HUES6 (cell line): ENCODE measurements around the gene EPB41L5.
A peak's percentile ranks its signal among the peaks of the same experiment; 100 is the strongest.

Experiments used
- H3K27ac ChIP-seq: 2 replicates; pipeline ENCODE4 v1.7.0; 2013; ENCODE audit warnings: low read depth, mild to moderate bottlenecking, low read length, inconsistent platforms
- H3K27me3 ChIP-seq: 2 replicates; pipeline ENCODE4 v1.6.1; 2013; ENCODE audit warnings: low read length; ENCODE audit not compliant: control insufficient read depth, insufficient read depth
- H3K36me3 ChIP-seq: 2 replicates; pipeline ENCODE4 v1.6.1; 2013; ENCODE audit warnings: low read length; ENCODE audit not compliant: control insufficient read depth, insufficient read depth
- H3K4me1 ChIP-seq: 2 replicates; pipeline ENCODE4 v1.6.1; 2013; ENCODE audit warnings: low read length; ENCODE audit not compliant: control insufficient read depth, insufficient read depth
- H3K4me3 ChIP-seq: 2 replicates; pipeline ENCODE4 v1.5.1; 2013; ENCODE audit warnings: low read depth, low read length
- H3K9ac ChIP-seq: one replicate; pipeline ENCODE4 v1.6.1; 2013; ENCODE audit warnings: mild to moderate bottlenecking, low read length
- H3K9me3 ChIP-seq: 2 replicates; pipeline ENCODE4 v1.6.1; 2013; ENCODE audit warnings: low read depth, low read length; ENCODE audit not compliant: control insufficient read depth, insufficient read depth

EPB41L5 gene

DNA sequence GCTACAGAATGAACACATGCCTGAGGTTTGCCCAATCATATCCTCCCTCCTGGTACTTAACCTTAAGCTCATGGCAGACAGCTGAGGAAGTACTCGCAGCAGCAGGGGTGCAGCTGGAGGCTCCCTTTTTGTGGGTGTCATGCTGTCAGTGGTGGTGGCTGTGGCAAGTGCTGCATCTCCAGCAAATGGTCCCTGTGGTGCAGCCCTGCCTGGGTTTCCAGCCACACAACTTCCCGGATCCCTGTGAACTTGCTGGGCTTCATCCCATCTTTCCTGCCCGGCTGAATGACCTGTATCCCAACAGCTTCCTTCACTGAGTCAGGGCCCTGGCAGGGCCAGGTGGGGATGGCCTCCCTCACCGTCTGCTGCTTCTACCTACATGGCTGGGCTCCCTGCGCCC is 205.3 kb downstream of the EPB41L5 start:
- Histone ChIP-seq H3K9me3 (peaks cover 8% of the 10 kb centered on the region), H3K27me3 (peaks cover 9% of the 10 kb centered on the region), H3K27ac (no peak overlapping the region), H3K4me1 (no peaks in the 10 kb centered on the region), H3K9ac (no peak overlapping the region), H3K36me3 (0 out of 2 replicates have a peak, but pooled peaks cover 7% of the 10 kb centered on the region), H3K4me3 (no peak overlapping the region)

DNA sequence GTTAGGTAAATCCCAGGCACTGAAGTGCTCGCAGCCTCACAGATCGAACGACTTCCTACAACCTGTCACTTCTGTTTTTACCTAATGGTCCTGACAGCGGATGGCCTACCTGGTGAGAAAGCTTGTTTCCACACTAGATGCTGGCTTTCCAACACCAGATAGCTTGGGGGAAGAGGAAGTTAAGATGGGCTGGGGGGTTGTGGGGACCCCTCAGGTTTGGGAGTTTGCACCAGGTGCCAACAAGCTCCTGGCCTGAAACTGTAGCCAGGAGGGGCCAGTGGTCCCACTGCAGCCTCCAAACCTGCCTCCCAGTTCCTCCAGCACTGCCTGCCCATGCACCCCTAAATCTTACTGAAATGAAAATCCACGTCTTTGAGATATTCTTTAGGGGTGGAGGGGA is 206.4 kb downstream of the EPB41L5 start:
- H3K36me3 ChIP-seq, result 0 out of 2 replicates have a peak, but pooled peaks cover 7% of the 10 kb centered on the region

DNA sequence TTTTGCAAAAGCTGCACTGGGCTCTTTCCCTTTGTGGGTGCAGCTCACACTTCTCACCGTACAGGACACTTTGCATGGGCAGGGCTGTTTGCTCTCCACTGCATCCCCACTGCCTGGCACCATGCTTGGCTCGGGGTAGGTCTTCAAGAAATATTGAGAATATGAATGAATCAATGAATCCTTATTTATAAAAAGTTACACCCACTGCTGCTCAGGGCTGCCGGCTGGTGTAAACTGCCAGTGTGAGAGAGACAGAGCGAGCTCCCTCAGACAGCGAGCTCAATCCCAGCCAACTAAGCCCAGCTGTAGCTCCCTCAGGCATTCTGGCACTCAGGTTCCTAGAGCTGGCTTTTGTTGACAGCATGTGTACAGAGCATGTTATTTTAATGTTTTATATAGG is 206.9 kb downstream of the EPB41L5 start:
- Histone ChIP-seq H3K36me3 (0 out of 2 replicates have a peak, but pooled peaks cover 7% of the 10 kb centered on the region), H3K4me3 (no peak overlapping the region), H3K4me1 (peaks cover 6% of the 10 kb centered on the region; the same call in 1 of the 2 replicates), H3K9ac (no peak overlapping the region), H3K9me3 (peaks cover 8% of the 10 kb centered on the region), H3K27me3 (peaks cover 23% of the 10 kb centered on the region), H3K27ac (no peak overlapping the region)

More for the DNA sequence above, 206.4 kb downstream of the EPB41L5 start:
- Histone ChIP-seq H3K27me3 (peaks cover 18% of the 10 kb centered on the region), H3K4me3 (no peak overlapping the region), H3K4me1 (peaks cover 6% of the 10 kb centered on the region; the same call in 1 of the 2 replicates), H3K9ac (no peak overlapping the region), H3K9me3 (peaks cover 8% of the 10 kb centered on the region), H3K27ac (no peak overlapping the region)

DNA sequence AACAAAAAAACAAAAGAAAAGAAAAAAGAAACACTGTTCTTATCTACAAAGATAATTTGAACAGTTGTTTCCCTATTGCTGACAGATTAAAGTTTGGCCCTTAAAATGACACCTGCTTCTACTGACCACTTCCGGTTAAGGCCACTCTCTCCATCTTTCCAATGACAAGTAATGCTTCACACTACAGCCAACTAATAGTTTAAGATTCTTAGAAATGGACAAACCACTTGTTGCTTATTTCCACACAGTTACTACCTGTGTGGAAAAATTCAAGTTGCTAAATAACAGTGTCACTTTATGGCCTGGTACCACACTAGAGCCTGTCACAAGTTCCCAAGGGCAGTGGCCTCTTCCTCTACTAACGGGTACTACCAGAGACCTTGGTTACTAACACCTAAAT is 207.9 kb downstream of the EPB41L5 start:
- no peak overlapping the region for H3K4me3 ChIP-seq
- H3K36me3 ChIP-seq, result 0 out of 2 replicates have a peak, but pooled peaks cover 7% of the 10 kb centered on the region
- peaks cover 31% of the 10 kb centered on the region for H3K27me3 ChIP-seq
- H3K9me3 ChIP-seq, result peaks cover 8% of the 10 kb centered on the region
- no peak overlapping the region for H3K27ac ChIP-seq
- peaks cover 6% of the 10 kb centered on the region; the same call in 1 of the 2 replicates for H3K4me1 ChIP-seq
- H3K9ac ChIP-seq, result no peak overlapping the region

DNA sequence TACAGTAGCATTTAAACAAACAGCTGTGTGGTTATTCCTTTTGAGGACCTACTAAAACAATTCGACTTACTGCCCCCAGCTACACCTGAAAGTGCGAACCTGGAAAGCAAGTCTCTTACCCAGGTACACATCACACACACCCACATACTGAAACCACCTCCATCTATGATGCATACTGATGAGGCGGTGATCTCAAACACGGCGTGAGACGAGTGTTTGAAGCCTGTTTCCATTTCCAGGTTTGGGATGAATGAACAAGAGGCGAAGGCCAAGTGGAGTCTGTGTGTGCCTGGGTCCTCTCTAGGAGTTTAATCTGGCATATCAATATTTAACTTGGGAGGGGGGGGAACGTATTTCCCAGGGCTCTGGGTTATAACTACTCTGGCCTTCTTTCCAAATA is 208.7 kb downstream of the EPB41L5 start:
- Histone ChIP-seq H3K4me1 (peaks cover 6% of the 10 kb centered on the region; the same call in 1 of the 2 replicates), H3K36me3 (0 out of 2 replicates have a peak, but pooled peaks cover 7% of the 10 kb centered on the region), H3K9ac (no peak overlapping the region), H3K27me3 (peaks cover 39% of the 10 kb centered on the region), H3K27ac (no peak overlapping the region), H3K4me3 (no peak overlapping the region), H3K9me3 (peaks cover 8% of the 10 kb centered on the region)

DNA sequence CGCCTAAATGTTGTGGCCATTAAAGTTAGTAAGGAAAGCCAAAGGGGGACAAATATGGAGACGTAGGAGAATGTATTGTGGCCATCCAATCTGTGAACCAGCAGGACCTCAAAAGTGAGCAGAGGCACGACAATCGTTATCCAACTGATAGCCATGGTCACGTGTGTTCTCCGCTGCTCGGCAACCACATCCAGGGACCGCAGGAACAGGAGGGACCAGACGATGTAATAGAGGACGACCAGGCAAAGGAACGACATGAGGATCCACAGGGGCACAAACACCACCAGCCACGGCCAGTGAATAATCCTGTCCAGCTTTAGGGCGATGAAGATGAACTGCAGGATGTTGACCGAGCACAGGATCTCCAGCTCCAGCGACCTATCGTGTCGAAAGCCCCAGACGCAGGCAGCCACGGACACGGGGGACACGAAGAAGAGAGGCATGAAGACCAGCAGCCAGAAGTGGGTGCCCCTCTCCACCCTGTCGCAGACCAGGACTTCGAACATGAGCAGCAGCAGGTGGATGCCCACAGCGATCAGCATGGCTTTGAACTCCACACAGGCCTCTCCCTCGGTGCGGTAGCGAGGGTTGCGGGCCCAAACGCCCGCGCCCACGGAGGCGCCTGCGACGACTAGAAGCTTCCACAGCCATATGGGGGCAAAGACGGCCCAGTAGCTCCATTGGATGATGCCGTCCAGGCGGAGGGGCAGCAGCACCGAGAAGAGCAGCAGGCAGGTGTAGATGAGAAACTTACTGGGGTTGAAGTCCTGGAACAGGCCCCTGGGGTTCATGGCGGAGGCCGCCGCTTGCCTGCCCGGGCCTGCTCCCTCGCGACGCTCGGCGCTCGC is 209.5 kb downstream of the EPB41L5 start:
- Histone ChIP-seq H3K36me3 (0 out of 2 replicates have a peak, but pooled peaks cover 7% of the 10 kb centered on the region), H3K4me1 (peaks cover 6% of the 10 kb centered on the region; the same call in 1 of the 2 replicates), H3K4me3 (peak overlapping the region; percentile 73), H3K9me3 (peaks cover 8% of the 10 kb centered on the region), H3K9ac (peak overlapping the region; percentile 86), H3K27ac (no peak overlapping the region), H3K27me3 (peaks cover 39% of the 10 kb centered on the region)

DNA sequence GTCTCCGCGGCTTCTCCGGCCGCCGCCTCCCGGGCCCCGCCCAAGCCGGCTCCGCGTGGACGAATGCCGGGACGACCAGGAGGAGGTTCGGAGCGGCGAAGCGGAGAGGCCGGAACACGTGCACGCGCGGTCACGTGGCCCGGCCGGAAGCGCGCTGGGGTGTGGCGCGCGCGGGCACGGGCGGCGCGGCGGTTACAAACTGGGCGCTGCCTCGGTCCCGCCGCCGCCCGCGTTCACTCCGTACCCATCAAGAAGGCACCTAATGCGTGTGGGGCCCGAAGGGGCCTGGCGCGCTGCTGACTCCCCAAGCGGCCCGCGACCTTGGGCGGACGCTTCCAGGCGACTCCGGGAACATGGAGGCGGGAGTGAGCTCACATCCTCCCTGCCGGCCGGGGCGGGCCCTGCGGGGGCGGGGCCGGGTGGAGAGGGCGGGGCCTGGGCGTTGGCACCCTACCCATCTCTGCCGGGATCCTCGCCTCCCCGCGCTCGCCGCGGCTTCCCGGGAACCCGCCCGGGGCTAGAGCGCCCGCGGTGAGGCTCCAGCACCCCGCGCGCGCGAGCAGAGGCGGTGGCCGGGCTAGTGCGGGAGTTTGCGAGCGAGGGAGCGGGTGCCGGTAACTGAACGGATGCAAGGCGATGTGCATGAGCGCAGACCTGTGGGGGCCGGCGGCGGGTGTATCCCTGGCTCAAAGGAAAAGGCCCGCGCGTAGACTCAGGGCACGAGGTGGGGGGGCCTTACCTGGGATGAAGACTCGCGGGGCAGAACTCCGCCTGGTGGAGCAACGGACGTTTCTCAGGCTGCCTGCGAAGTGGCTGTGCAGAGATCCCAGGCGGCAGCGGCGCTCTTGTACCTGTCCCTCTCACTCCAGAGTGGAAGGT is 210.4 kb downstream of the EPB41L5 start, which contains the start of gene TMEM185B:
TSS of gene TMEM185B (minus strand) at position 367 of the 879 bp plus-strand sequence. CDS start 424 bp downstream, outside the sequence.
- Histone ChIP-seq H3K4me1 (peaks cover 6% of the 10 kb centered on the region; the same call in 1 of the 2 replicates), H3K27me3 (peaks cover 39% of the 10 kb centered on the region), H3K9me3 (peaks cover 8% of the 10 kb centered on the region), H3K27ac (peak within 1 kb of the TSS; percentile 69), H3K36me3 (0 out of 2 replicates have a peak, but pooled peaks cover 7% of the 10 kb centered on the region), H3K9ac (peak within 1 kb of the TSS; percentile 86), H3K4me3 (peak within 1 kb of the TSS; percentile 73)

DNA sequence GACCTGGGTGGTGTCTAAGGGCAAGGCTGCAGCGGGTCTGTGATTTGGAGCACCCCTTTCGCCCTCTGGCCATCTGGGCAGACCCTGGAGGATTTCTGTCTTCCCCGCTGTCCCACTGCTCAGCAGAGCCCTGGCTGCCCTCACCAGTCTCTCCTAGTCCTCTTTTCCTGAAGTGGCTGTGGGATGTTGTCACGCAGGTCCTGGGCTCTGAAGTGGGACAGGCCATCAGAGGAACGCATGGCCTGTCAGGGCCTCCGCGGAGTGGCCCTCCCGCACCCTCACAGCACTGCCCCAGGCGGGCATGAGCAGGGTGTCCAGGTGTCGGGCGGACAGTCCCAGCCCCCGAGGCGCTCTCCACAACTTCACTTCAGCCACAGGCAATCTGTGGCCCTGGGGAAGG is 211.4 kb downstream of the EPB41L5 start:
- H3K27me3 ChIP-seq, result peaks cover 39% of the 10 kb centered on the region
- H3K4me1 ChIP-seq, result peaks cover 6% of the 10 kb centered on the region; the same call in 1 of the 2 replicates
- H3K36me3 ChIP-seq, result 0 out of 2 replicates have a peak, but pooled peaks cover 7% of the 10 kb centered on the region
- peak overlapping the region; percentile 73; the same call in 1 of the 2 replicates for H3K4me3 ChIP-seq
- H3K9me3 ChIP-seq, result peaks cover 8% of the 10 kb centered on the region
- no peak overlapping the region for H3K27ac ChIP-seq
- no peak overlapping the region for H3K9ac ChIP-seq

DNA sequence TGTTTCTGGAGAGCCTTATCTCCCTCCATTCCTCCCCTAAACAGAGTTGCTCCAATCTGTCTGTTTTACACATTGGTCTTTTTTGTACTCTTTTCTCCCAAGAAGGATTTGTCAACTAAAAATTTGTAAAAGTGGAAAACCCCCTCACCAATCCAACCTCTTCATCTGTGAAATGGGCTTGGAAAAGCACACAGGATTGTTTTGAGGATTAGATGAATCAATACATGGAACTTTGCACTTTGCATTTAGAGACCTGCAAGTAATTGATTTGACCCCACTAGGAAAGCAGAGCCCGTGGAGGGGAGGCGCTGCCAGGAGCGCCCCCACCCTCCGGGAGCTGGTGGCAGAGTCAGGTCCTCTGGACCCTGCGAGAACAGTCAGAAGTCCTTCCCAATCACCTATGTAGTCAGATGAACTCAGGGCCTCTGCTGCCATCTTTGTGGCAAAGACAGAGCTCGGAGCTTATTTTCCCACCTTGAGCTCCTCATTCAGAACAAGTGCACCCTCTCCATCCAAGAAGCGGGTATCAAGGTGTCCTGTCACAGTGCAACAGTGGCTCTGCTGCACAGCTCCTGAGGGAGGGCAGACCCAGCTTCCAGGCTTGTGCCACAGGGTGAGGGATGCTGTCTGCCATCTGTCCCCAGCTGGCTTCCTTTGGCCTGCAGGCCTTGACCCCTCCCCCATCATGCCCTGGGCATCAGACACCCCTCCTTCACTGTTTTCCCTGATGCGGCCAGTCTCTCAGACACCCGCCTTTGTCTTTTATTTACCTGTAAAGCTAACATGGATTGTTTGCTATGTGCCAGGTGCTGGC is 212.1 kb downstream of the EPB41L5 start:
- Histone ChIP-seq H3K36me3 (0 out of 2 replicates have a peak, but pooled peaks cover 7% of the 10 kb centered on the region), H3K27ac (no peak overlapping the region), H3K9ac (no peak overlapping the region), H3K4me1 (peaks cover 6% of the 10 kb centered on the region; the same call in 1 of the 2 replicates), H3K9me3 (peaks cover 8% of the 10 kb centered on the region), H3K4me3 (no peak overlapping the region), H3K27me3 (peaks cover 39% of the 10 kb centered on the region)

DNA sequence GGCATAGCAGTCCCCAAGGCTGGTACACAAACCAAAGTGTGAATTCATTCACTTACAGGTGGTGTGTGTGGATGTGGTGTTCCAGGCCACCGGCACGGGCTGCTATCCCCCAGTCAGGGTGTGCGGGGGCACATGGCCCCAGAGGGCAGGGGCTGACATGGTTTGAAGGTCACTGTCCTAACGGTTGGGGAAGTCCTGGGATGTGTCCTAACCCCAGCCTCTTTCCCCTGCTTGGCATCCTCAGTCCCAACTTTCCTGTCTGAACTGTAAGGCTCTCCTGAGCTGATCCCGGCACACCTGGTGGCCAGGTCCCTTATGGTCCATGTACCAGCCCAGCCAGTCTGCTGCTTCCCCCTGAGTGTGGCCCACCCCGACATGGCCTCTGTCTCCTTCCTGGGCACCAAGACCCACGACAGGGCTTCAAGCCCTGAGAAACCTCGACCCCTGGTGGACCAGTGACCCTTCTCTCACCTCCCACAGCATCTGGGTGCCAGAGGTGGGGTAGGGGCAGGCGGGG is 212.7 kb downstream of the EPB41L5 start:
- 0 out of 2 replicates have a peak, but pooled peaks cover 7% of the 10 kb centered on the region for H3K36me3 ChIP-seq
- H3K27ac ChIP-seq, result no peak overlapping the region
- H3K4me3 ChIP-seq, result no peak overlapping the region
- peaks cover 6% of the 10 kb centered on the region; the same call in 1 of the 2 replicates for H3K4me1 ChIP-seq
- H3K27me3 ChIP-seq, result peaks cover 39% of the 10 kb centered on the region
- no peak overlapping the region for H3K9ac ChIP-seq
- H3K9me3 ChIP-seq, result peaks cover 8% of the 10 kb centered on the region
